Uterus (tissue), 2 donors: ENCODE results near the gene UNC93A.

Source experiments
- POLR2A ChIP-seq, 2 donors: fragments of 450-650 bp; IDR thresholded peaks; one replicate each; pipeline ENCODE4 v1.6.1; 2016; ENCODE audit warnings: antibody characterized with exemption in 2 of 2, mild to moderate bottlenecking in 1 of 2, moderate library complexity in 1 of 2
- TF ChIP-seq, protein P1 (sequence below), 4 experiments: fragments of 200-600 bp in 2 of 4; fragments of 450-650 bp in 2 of 4; sonication (generic) in 2 of 4; IDR thresholded peaks; one replicate each; pipeline ENCODE4 v1.5.1; 2016 to 2019; ENCODE audit warnings: antibody characterized with exemption in 4 of 4, mild to moderate bottlenecking in 2 of 4, moderate library complexity in 1 of 4

- TF ChIP-seq, protein P1, sequence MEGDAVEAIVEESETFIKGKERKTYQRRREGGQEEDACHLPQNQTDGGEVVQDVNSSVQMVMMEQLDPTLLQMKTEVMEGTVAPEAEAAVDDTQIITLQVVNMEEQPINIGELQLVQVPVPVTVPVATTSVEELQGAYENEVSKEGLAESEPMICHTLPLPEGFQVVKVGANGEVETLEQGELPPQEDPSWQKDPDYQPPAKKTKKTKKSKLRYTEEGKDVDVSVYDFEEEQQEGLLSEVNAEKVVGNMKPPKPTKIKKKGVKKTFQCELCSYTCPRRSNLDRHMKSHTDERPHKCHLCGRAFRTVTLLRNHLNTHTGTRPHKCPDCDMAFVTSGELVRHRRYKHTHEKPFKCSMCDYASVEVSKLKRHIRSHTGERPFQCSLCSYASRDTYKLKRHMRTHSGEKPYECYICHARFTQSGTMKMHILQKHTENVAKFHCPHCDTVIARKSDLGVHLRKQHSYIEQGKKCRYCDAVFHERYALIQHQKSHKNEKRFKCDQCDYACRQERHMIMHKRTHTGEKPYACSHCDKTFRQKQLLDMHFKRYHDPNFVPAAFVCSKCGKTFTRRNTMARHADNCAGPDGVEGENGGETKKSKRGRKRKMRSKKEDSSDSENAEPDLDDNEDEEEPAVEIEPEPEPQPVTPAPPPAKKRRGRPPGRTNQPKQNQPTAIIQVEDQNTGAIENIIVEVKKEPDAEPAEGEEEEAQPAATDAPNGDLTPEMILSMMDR (IDR thresholded peaks at IDR 0.05) = no peak
- no peak for TF ChIP-seq POLR2A (IDR thresholded peaks at IDR 0.05)
Measured at GRCh38 chr6:167328086-167328485, 37.0 kb downstream of the UNC93A start.
